ENCODE results near the gene TMPRSS13. TPM values are rescaled to one million over a fixed set of nuclear protein-coding genes. Genes with fewer than 3 reads are reported as not detected.

The TMPRSS13 gene
- total and polyA plus RNA-seq, 2 experiments from 2014 or later: not detected

GRCh38 chr11:117915672-117916235, 13.4 kb downstream of the TMPRSS13 start:
- H3K4me3 ChIP-seq: no peak overlapping the region
- WGBS, 2 experiments (ENCODE audit: low coverage in 1 of 2, low lambda C conversion rate in 2 of 2, missing lambda C conversion rate in 2 of 2): 47 to 58% methylated on average over 8 to 9 of the region's 9 CpGs
- H3K4me1 ChIP-seq (ENCODE audit: insufficient read depth): no peaks in the 10 kb centered on the region
- TF ChIP-seq EZH2phosphoT487 (IDR thresholded peaks at IDR 0.05; ENCODE audit: insufficient read depth, low read depth): no peak
- no peak for TF ChIP-seq EZH2 (IDR thresholded peaks at IDR 0.05; ENCODE audit: insufficient read depth, poor library complexity, severe bottlenecking)
- DNase-seq: no peak
- no peaks in the 10 kb centered on the region for H3K36me3 ChIP-seq (ENCODE audit: low read depth)
- H3F3A ChIP-seq (ENCODE audit: insufficient read depth): no peaks in the 10 kb centered on the region
- H3K79me2 ChIP-seq (ENCODE audit: insufficient read depth): no peaks in the 10 kb centered on the region
- no peaks in the 10 kb centered on the region for H3K9me2 ChIP-seq (ENCODE audit: insufficient read depth)
- H3K9me3 ChIP-seq (ENCODE audit: low read depth): no peaks in the 10 kb centered on the region
- no peak overlapping the region for H2AFZ ChIP-seq
- no peak overlapping the region for H3K27ac ChIP-seq
- peaks cover 6% of the 10 kb centered on the region; the same call in 1 of the 2 replicates for H3K27me3 ChIP-seq (replicated peaks; ENCODE audit: insufficient read depth)
- no peaks in the 10 kb centered on the region for H4K20me1 ChIP-seq (ENCODE audit: insufficient read depth)
- no peak overlapping the region for H3K4me2 ChIP-seq (ENCODE audit: unreplicated experiment)
- H3K9ac ChIP-seq: no peak overlapping the region
- in situ Hi-C loops (cut with MboI): no loop called here

- TF ChIP-seq EZH2phosphoT487 (IDR thresholded peaks at IDR 0.05; ENCODE audit: insufficient read depth, low read depth) (no peak), EZH2 (IDR thresholded peaks at IDR 0.05; ENCODE audit: insufficient read depth, poor library complexity, severe bottlenecking) (no peak)
- Histone ChIP-seq H3K4me1 (ENCODE audit: insufficient read depth) (no peaks in the 10 kb centered on the region), H3K27me3 (replicated peaks; ENCODE audit: insufficient read depth) (peaks cover 6% of the 10 kb centered on the region; the same call in 1 of the 2 replicates), H3K27ac (no peak overlapping the region), H3K36me3 (ENCODE audit: low read depth) (no peaks in the 10 kb centered on the region), H3F3A (ENCODE audit: insufficient read depth) (no peaks in the 10 kb centered on the region), H2AFZ (no peak overlapping the region), H4K20me1 (ENCODE audit: insufficient read depth) (no peaks in the 10 kb centered on the region), H3K4me2 (ENCODE audit: unreplicated experiment) (no peak overlapping the region), H3K9ac (no peak overlapping the region), H3K9me3 (ENCODE audit: low read depth) (no peaks in the 10 kb centered on the region), H3K79me2 (ENCODE audit: insufficient read depth) (no peaks in the 10 kb centered on the region), H3K9me2 (ENCODE audit: insufficient read depth) (no peaks in the 10 kb centered on the region), H3K4me3 (no peak overlapping the region)
- no peak for DNase-seq
- in situ Hi-C loops (cut with MboI): no loop called here
- WGBS, 2 experiments (ENCODE audit: low coverage in 1 of 2, low lambda C conversion rate in 2 of 2, missing lambda C conversion rate in 2 of 2): 41 to 51% methylated on average over 9 to 10 of the region's 10 CpGs
These were observed 14.1 kb downstream of the TMPRSS13 start for GRCh38 chr11:117914991-117915618.

GRCh38 chr11:117914398-117914761, 14.8 kb downstream of the TMPRSS13 start:
- no peaks in the 10 kb centered on the region for H3K79me2 ChIP-seq (ENCODE audit: insufficient read depth)
- H3K4me1 ChIP-seq (ENCODE audit: insufficient read depth): no peaks in the 10 kb centered on the region
- H3K9ac ChIP-seq: no peak overlapping the region
- no peak overlapping the region for H3K4me2 ChIP-seq (ENCODE audit: unreplicated experiment)
- no peak overlapping the region for H3K4me3 ChIP-seq
- no peak for TF ChIP-seq EZH2phosphoT487 (IDR thresholded peaks at IDR 0.05; ENCODE audit: insufficient read depth, low read depth)
- TF ChIP-seq EZH2 (IDR thresholded peaks at IDR 0.05; ENCODE audit: insufficient read depth, poor library complexity, severe bottlenecking): no peak
- DNase-seq: no peak
- H3K27ac ChIP-seq: no peak overlapping the region
- no peaks in the 10 kb centered on the region for H3K9me3 ChIP-seq (ENCODE audit: low read depth)
- no peaks in the 10 kb centered on the region for H3K36me3 ChIP-seq (ENCODE audit: low read depth)
- H3K9me2 ChIP-seq (ENCODE audit: insufficient read depth): no peaks in the 10 kb centered on the region
- in situ Hi-C loops (cut with MboI): no loop called here
- H4K20me1 ChIP-seq (ENCODE audit: insufficient read depth): no peaks in the 10 kb centered on the region
- WGBS, 2 experiments (ENCODE audit: low coverage in 1 of 2, low lambda C conversion rate in 2 of 2, missing lambda C conversion rate in 2 of 2): 65 to 66% methylated on average over 5 of the region's 5 CpGs
- peaks cover 6% of the 10 kb centered on the region; the same call in 1 of the 2 replicates for H3K27me3 ChIP-seq (replicated peaks; ENCODE audit: insufficient read depth)
- no peaks in the 10 kb centered on the region for H3F3A ChIP-seq (ENCODE audit: insufficient read depth)
- no peak overlapping the region for H2AFZ ChIP-seq

DNA sequence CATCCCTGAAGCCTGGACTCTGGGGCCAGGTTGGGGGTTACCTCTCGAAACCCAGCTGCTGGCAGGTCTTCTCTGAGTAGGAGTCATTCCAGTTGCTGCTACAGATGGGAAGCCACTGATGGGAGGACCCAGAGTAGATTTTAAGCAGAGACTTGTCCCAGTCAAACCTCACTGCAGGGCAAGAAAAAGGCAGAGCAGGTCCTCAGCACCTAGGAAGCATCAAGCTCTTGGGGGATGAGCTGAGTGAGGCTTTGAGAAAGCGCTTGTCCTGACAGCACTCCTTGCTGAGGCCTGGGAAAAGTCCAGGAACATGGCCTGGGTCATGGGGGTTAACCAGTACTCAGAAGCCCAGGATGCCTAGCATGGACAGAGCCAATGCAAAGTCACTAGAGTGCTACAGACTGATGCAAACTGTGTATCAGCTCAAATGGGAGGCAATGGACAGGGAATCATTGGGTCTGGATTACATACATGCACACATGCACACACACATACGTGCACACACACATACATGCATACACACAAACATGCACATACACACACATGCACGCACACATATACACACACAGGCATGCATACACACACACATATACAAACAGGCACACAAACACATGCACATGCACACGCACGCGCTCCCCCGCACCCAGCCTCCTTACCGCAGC, 15.3 kb downstream of the TMPRSS13 start:
- Histone ChIP-seq H2AFZ (no peak overlapping the region), H3K4me2 (ENCODE audit: unreplicated experiment) (no peak overlapping the region), H4K20me1 (ENCODE audit: insufficient read depth) (no peaks in the 10 kb centered on the region), H3K36me3 (ENCODE audit: low read depth) (no peaks in the 10 kb centered on the region), H3F3A (ENCODE audit: insufficient read depth) (no peaks in the 10 kb centered on the region), H3K27me3 (replicated peaks; ENCODE audit: insufficient read depth) (peaks cover 6% of the 10 kb centered on the region; the same call in 1 of the 2 replicates), H3K9me3 (ENCODE audit: low read depth) (no peaks in the 10 kb centered on the region), H3K79me2 (ENCODE audit: insufficient read depth) (no peaks in the 10 kb centered on the region), H3K4me1 (ENCODE audit: insufficient read depth) (no peaks in the 10 kb centered on the region), H3K9me2 (ENCODE audit: insufficient read depth) (no peaks in the 10 kb centered on the region), H3K27ac (no peak overlapping the region), H3K9ac (no peak overlapping the region), H3K4me3 (no peak overlapping the region)
- DNase-seq: no peak
- WGBS, 2 experiments (ENCODE audit: low coverage in 1 of 2, low lambda C conversion rate in 2 of 2, missing lambda C conversion rate in 2 of 2): 59 to 65% methylated on average over 9 of the region's 9 CpGs
- in situ Hi-C loops (cut with MboI): no loop called here
- TF ChIP-seq EZH2 (IDR thresholded peaks at IDR 0.05; ENCODE audit: insufficient read depth, poor library complexity, severe bottlenecking): no peak
- TF ChIP-seq EZH2phosphoT487 (IDR thresholded peaks at IDR 0.05; ENCODE audit: insufficient read depth, low read depth): no peak
